Ovary (tissue), 3 donors: ENCODE data around the gene AGMAT.

Source experiments
- CTCF ChIP-seq, 3 donors: fragments of 450-650 bp in 2 of 3; fragments of 200-600 bp in 1 of 3; IDR thresholded peaks; one replicate each; pipeline versions ENCODE4 v1.5.1 to v1.8.0; 2016 to 2022; ENCODE audit warnings: antibody characterized with exemption in 3 of 3, mild to moderate bottlenecking in 1 of 3
- EP300 ChIP-seq: sonication (generic); formaldehyde crosslinking; IDR thresholded peaks from one replicate; pipeline ENCODE4 v1.6.1; 2017; ENCODE audit warnings: antibody characterized with exemption
- POLR2A ChIP-seq: fragments of 450-650 bp; IDR thresholded peaks from one replicate; pipeline ENCODE4 v1.6.1; 2017; ENCODE audit warnings: antibody characterized with exemption, mild to moderate bottlenecking, moderate library complexity
- donor health status: DM: no; HTN: no; CAD: no.

- no peak for TF ChIP-seq CTCF (IDR thresholded peaks at IDR 0.05)
- TF ChIP-seq POLR2A: no peak
- no peak for TF ChIP-seq EP300
Measured at GRCh38 chr1:15575549-15576150, 9.2 kb downstream of the AGMAT start.
